GM13976 (cell line): ENCODE results near the gene RANBP17.
"Not testable (repeated sequence)": the region's sequence is repeated elsewhere in the genome, so short reads cannot be mapped to it uniquely, and the experiment has no call there.

Experiments used
- DNase-seq: peaks from one replicate; pipeline ENCODE4 v3.0.0; 2012; ENCODE audit warnings: low spot score
- CTCF ChIP-seq: IDR thresholded peaks from 2 replicates; pipeline ENCODE4 v1.5.1; 2012; ENCODE audit warnings: borderline replicate concordance, mild to moderate bottlenecking; ENCODE audit not compliant: insufficient read depth; ENCODE audit errors: extremely low read depth, missing control alignments, control extremely low read depth
- in situ Hi-C: fragments of 300-500 bp; cut with MboI; formaldehyde crosslinking; loops from one replicate; pipeline ENCODE4 v1.12.0; 2022; ENCODE audit warnings: low sequenced_read_pairs, mixed read lengths, inconsistent platforms; ENCODE audit not compliant: unreplicated experiment

RANBP17 gene

DNA sequence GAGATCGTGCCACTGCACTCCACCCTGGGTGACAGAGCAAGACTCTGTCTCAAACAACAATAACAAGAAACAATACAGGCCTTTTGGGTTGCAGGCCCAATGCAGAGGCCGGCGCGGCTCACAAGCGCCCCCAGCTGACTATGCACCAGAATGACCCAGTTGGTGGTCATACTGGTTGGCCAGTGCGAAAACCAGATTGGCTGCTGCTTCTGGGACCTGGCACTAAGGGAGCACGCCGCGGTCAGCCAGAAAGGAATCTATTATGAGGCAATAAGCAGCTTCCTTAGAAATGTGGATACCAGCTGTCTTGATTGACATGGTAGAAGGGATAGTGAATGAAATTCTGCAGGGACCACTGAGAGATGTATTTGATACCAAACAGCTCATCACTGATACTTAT, 35.0 kb downstream of the RANBP17 start:
- DNase-seq: no peak
- no peak for TF ChIP-seq CTCF
- in situ Hi-C loops: no loop called here

DNA sequence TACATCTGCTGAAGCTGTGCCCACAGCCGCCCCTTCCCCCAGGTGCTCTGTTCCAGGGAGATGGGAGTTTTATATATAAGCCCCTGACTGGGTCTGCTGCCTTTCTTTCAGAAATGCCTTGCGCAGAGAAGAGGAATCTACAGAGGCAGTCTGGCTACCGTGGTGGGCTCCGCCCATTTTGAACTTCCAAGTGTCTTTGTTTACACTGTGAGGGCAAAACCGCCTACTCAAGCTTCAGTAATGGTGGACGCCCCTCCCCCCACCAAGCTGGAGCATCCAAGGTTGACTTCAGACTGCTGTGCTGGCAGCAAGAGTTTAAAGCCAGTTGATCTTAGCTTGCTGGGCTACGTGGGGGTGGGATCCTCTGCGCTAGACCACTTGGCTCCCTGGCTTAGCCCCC, 41.3 kb downstream of the RANBP17 start:
- no peak for TF ChIP-seq CTCF
- no peak for DNase-seq
- in situ Hi-C loops: no loop called here

DNA sequence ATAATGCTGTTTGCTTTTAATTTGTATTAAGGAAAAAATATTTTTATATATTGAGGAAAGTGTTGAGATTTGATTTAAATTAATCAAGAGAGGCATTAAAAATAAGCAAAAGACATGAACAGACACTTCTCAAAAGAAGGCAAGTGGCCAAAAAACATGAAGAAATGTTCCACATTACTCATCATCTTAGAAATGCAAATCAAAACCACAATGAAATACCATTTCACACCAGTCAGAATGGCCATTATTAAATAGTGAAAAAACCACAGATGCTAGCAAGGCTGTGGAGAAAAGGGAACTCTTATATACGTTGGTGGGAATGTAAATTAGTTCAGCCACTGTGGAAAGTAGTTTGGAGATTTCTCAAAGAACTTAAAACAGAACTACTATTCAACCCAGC, 45.9 kb downstream of the RANBP17 start:
- in situ Hi-C loops: no loop called here

GRCh38 chr5:170913573-170913972, 51.8 kb downstream of the RANBP17 start:
- in situ Hi-C loops: no loop called here
- TF ChIP-seq CTCF: no peak
- no peak for DNase-seq

More for the DNA sequence above, 45.9 kb downstream of the RANBP17 start:
- TF ChIP-seq CTCF: no peak
- DNase-seq: no peak

DNA sequence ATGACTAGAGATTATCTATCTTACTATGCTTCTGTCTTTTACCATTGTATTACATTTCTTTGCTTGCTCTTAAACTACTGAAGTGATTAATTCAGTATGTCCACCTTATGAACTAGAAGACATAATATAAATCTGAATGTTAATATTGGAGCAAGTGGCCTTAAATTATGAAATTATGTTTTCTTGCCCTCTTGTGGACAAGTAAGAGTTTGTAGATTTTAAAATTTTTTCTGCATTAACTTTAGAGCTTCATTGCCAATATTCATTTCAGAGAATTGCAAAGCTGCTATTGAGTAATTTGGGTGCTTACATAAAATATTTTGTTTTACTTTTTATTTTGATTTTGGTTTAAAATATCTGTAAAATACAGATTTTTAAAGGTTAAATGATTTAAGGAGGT, 55.3 kb downstream of the RANBP17 start:
- in situ Hi-C loops: no loop called here
- TF ChIP-seq CTCF: no peak
- no peak for DNase-seq

GRCh38 chr5:170920196-170920595, 58.4 kb downstream of the RANBP17 start:
- DNase-seq: no peak
- in situ Hi-C loops: no loop called here
- no peak for TF ChIP-seq CTCF

GRCh38 chr5:170922331-170922730, 60.5 kb downstream of the RANBP17 start:
- in situ Hi-C loops, DNase-seq: not testable (repeated sequence)
